SU-DHL-6 (cell line): Measurements from ENCODE around the gene MIOS.

Experiments
- H2AFZ ChIP-seq: fragments of 200-600 bp; sonication (generic); 2 replicates; pipeline ENCODE4 v1.6.1; 2014; ENCODE audit warnings: low read depth, mild to moderate bottlenecking, moderate library complexity, mixed read lengths, antibody characterized with exemption, low read length; ENCODE audit not compliant: severe bottlenecking
- H3F3A ChIP-seq: fragments of 200-600 bp; shearing (Covaris generic); 2 replicates; pipeline ENCODE4 v1.6.0; 2016; ENCODE audit warnings: antibody characterized with exemption, mild to moderate bottlenecking; ENCODE audit not compliant: insufficient read depth
- H3K27ac ChIP-seq: fragments of 200-600 bp; sonication (generic); 2 replicates; pipeline ENCODE4 v1.5.1; 2016; ENCODE audit warnings: low read depth, mild to moderate bottlenecking, low read length, moderate library complexity, mixed read lengths
- H3K27me3 ChIP-seq: fragments of 200-600 bp; sonication (generic), shearing (Covaris generic); 2 replicates; pipeline ENCODE4 v1.6.0; 2014; ENCODE audit warnings: mild to moderate bottlenecking, low read length
- H3K36me3 ChIP-seq: fragments of 200-600 bp; sonication (generic); 2 replicates; pipeline ENCODE4 v1.6.1; 2014; ENCODE audit warnings: mild to moderate bottlenecking, low read length, mixed read lengths
- H3K4me2 ChIP-seq: fragments of 300-600, 200-600 bp; shearing (Covaris generic), sonication (generic); 2 replicates; pipeline ENCODE4 v1.6.0; 2014; ENCODE audit warnings: low read length, low read depth, mild to moderate bottlenecking; ENCODE audit not compliant: poor library complexity, severe bottlenecking
- H3K4me3 ChIP-seq: fragments of 200-600 bp; sonication (generic); 2 replicates; pipeline ENCODE4 v1.5.1; 2014; ENCODE audit warnings: antibody characterized with exemption, low read length, mild to moderate bottlenecking, mixed read lengths; ENCODE audit not compliant: insufficient read depth, poor library complexity, severe bottlenecking
- H3K79me2 ChIP-seq: fragments of 200-600 bp; sonication (generic); 2 replicates; pipeline ENCODE4 v1.6.1; 2014; ENCODE audit warnings: mild to moderate bottlenecking, low read length, moderate library complexity; ENCODE audit not compliant: insufficient read depth
- H3K9ac ChIP-seq: fragments of 200-600 bp; sonication (generic); 2 replicates; pipeline ENCODE4 v1.7.0; 2014; ENCODE audit warnings: mild to moderate bottlenecking, low read length
- H3K9me2 ChIP-seq: fragments of 200-600 bp; sonication (generic); replicated peaks from 2 replicates; pipeline ENCODE4 v1.6.1; 2014; ENCODE audit warnings: low read length; ENCODE audit not compliant: insufficient read depth
- H3K9me3 ChIP-seq: fragments of 200-600 bp; sonication (generic); 2 replicates; pipeline ENCODE4 v1.6.1; 2014; ENCODE audit warnings: low read length, mixed read lengths; ENCODE audit not compliant: insufficient read depth
- H4K20me1 ChIP-seq: fragments of 200-600 bp; sonication (generic); 2 replicates; pipeline ENCODE4 v1.6.1; 2014; ENCODE audit warnings: low read depth, mild to moderate bottlenecking, antibody characterized with exemption, low read length, moderate library complexity, mixed read lengths
- EZH2phosphoT487 ChIP-seq: fragments of 200-600 bp; sonication (generic), shearing (Covaris generic); conservative IDR thresholded peaks from 2 replicates; pipeline ENCODE4 v1.6.1; 2018; ENCODE audit warnings: mild to moderate bottlenecking, antibody characterized with exemption, low read length, moderate library complexity, mixed read lengths
- TF ChIP-seq, protein P1 (sequence below): fragments of 200-600 bp; sonication (generic); IDR thresholded peaks from one replicate; pipeline ENCODE4 v1.5.1; 2017; ENCODE audit warnings: antibody characterized with exemption, mild to moderate bottlenecking, low read length, moderate library complexity; ENCODE audit not compliant: insufficient read depth, poor library complexity, severe bottlenecking

MIOS gene

GRCh38 chr7:7579638-7580037 lies 13.0 kb downstream of the MIOS start:
- H3F3A ChIP-seq, result peaks cover 15% of the 10 kb centered on the region; the same call in 1 of the 2 replicates

DNA sequence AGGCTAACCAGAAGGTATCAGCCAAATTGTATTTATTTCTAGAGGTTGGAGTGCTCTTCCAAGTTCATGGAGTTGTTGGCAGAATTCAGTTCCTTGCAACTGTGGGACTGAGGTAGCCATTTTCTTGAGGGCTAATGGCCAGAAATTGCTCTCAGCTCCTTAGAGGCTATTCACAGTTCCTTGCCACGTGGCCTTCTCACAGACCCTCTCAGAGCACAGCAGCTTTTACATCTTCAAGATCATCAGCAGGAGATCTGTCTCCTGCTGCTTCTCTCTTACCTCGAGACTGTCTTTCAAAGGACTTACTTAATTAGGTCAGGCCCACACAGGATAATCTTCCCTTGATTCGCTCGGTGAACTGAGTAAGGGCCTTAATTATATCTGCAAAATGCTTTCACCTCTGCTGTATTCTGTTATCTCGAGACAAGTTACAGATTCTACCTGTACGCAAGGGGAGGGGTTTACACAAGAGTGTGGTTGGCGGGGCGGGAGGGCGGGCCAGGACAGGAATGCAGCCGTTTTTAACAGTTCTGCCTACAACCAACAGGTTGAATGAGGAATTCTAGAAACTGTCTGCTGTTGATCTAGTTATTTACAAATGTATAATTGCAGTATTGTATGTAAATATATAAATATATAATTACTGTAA lies 15.0 kb downstream of the MIOS start:
- H3K79me2 ChIP-seq, result peaks cover 52% of the 10 kb centered on the region
- no peak overlapping the region for H3K27ac ChIP-seq
- H4K20me1 ChIP-seq, result peaks cover 17% of the 10 kb centered on the region; the same call in 1 of the 2 replicates
- no peak overlapping the region for H3K9ac ChIP-seq
- H3F3A ChIP-seq, result peaks cover 15% of the 10 kb centered on the region; the same call in 1 of the 2 replicates
- no peaks in the 10 kb centered on the region for H3K27me3 ChIP-seq
- no peak overlapping the region for H2AFZ ChIP-seq
- no peak overlapping the region for H3K4me3 ChIP-seq
- H3K9me3 ChIP-seq, result no peaks in the 10 kb centered on the region
- TF ChIP-seq, protein P1, sequence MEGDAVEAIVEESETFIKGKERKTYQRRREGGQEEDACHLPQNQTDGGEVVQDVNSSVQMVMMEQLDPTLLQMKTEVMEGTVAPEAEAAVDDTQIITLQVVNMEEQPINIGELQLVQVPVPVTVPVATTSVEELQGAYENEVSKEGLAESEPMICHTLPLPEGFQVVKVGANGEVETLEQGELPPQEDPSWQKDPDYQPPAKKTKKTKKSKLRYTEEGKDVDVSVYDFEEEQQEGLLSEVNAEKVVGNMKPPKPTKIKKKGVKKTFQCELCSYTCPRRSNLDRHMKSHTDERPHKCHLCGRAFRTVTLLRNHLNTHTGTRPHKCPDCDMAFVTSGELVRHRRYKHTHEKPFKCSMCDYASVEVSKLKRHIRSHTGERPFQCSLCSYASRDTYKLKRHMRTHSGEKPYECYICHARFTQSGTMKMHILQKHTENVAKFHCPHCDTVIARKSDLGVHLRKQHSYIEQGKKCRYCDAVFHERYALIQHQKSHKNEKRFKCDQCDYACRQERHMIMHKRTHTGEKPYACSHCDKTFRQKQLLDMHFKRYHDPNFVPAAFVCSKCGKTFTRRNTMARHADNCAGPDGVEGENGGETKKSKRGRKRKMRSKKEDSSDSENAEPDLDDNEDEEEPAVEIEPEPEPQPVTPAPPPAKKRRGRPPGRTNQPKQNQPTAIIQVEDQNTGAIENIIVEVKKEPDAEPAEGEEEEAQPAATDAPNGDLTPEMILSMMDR, result no peak
- TF ChIP-seq EZH2phosphoT487, result no peak
- H3K36me3 ChIP-seq, result peaks cover 38% of the 10 kb centered on the region; the same call in 1 of the 2 replicates
- no peaks in the 10 kb centered on the region for H3K9me2 ChIP-seq
- no peak overlapping the region for H3K4me2 ChIP-seq

More at GRCh38 chr7:7579638-7580037, 13.0 kb downstream of the MIOS start:
- no peaks in the 10 kb centered on the region for H3K9me3 ChIP-seq
- no peak overlapping the region for H3K9ac ChIP-seq
- no peak overlapping the region for H2AFZ ChIP-seq
- H4K20me1 ChIP-seq, result peaks cover 19% of the 10 kb centered on the region
- H3K4me3 ChIP-seq, result no peak overlapping the region
- peaks cover 64% of the 10 kb centered on the region for H3K79me2 ChIP-seq
- no peak for TF ChIP-seq EZH2phosphoT487
- H3K27me3 ChIP-seq, result no peaks in the 10 kb centered on the region
- no peaks in the 10 kb centered on the region for H3K9me2 ChIP-seq
- no peak overlapping the region for H3K4me2 ChIP-seq
- no peak overlapping the region for H3K27ac ChIP-seq
- peaks cover 40% of the 10 kb centered on the region; the same call in 1 of the 2 replicates for H3K36me3 ChIP-seq

DNA sequence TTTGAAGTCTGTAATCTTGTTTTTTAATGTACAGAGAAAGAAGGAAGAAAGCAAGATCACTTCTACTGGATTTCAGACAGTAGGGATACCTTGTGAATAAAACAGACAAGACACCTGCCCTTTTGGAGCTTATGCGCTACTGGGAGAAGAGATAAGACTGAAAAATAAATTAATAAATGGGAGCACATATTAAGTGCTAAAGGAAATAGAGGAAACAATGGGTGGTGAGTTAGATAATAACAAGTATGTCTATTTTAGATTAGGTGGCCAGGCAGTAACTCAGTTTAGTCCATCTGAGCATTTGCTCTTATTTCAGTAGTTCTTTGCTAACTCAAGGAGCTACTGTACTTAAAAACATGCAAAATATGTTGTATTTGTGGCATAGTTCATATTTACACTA lies 15.9 kb downstream of the MIOS start:
- Histone ChIP-seq H3K79me2 (peaks cover 48% of the 10 kb centered on the region), H3K4me3 (no peak overlapping the region), H3K9ac (no peak overlapping the region), H3K9me2 (no peaks in the 10 kb centered on the region), H3K36me3 (peaks cover 41% of the 10 kb centered on the region; the same call in 1 of the 2 replicates), H3F3A (peaks cover 16% of the 10 kb centered on the region; the same call in 1 of the 2 replicates), H3K4me2 (no peak overlapping the region), H4K20me1 (peaks cover 17% of the 10 kb centered on the region; the same call in 1 of the 2 replicates), H2AFZ (no peak overlapping the region), H3K27me3 (no peaks in the 10 kb centered on the region), H3K27ac (no peak overlapping the region), H3K9me3 (no peaks in the 10 kb centered on the region)
- TF ChIP-seq, protein P1, result no peak
- no peak for TF ChIP-seq EZH2phosphoT487

DNA sequence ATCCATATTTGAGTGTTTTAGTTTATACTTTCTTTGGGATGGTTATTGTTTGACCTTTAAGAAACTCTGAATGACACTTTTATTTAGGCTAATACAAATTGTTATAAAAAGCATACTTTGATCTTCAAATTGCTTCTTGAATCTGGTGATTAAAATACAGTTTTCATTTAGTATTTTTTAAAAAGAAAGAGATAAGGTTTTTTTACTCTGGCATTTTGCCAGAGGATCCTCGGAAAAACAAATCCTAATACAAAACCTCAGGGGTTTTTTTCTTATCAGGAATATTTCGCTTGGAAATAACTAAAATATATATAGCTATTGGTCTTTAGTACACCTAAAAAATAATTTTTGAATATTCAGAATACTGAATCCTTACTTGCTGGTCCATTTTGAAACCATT lies 17.0 kb downstream of the MIOS start:
- no peak overlapping the region for H2AFZ ChIP-seq
- peaks cover 26% of the 10 kb centered on the region; the same call in 1 of the 2 replicates for H3F3A ChIP-seq
- H3K36me3 ChIP-seq, result peaks cover 51% of the 10 kb centered on the region; the same call in 1 of the 2 replicates
- H3K79me2 ChIP-seq, result peaks cover 44% of the 10 kb centered on the region
- H3K4me3 ChIP-seq, result no peak overlapping the region
- H3K9me2 ChIP-seq, result no peaks in the 10 kb centered on the region
- no peaks in the 10 kb centered on the region for H3K27me3 ChIP-seq
- no peak overlapping the region for H3K9ac ChIP-seq
- no peaks in the 10 kb centered on the region for H3K9me3 ChIP-seq
- no peak for TF ChIP-seq EZH2phosphoT487
- TF ChIP-seq, protein P1, result no peak
- peaks cover 17% of the 10 kb centered on the region; the same call in 1 of the 2 replicates for H4K20me1 ChIP-seq
- H3K4me2 ChIP-seq, result no peak overlapping the region
- H3K27ac ChIP-seq, result no peak overlapping the region
